Ascending aorta (tissue), 2 donors: ENCODE results near the gene STK40. TPM values are rescaled to one million over a fixed set of nuclear protein-coding genes. Genes with fewer than 3 reads are reported as not detected.

Experiments
- DNase-seq, 2 donors: peaks; one replicate each; pipeline ENCODE4 v3.0.0-alpha.2; 2019; ENCODE audit warnings: low spot score in 2 of 2
- H3K27ac ChIP-seq, 2 donors: fragments of 200-600 bp; sonication (generic); one replicate each; pipeline ENCODE4 v1.5.1; 2016 to 2017; ENCODE audit warnings: mild to moderate bottlenecking in 1 of 2
- H3K27me3 ChIP-seq: fragments of 200-600 bp; sonication (generic); one replicate; pipeline ENCODE4 v1.5.1; 2017
- H3K36me3 ChIP-seq, 2 donors: fragments of 200-600 bp; sonication (generic); one replicate each; pipeline ENCODE4 v1.5.1; 2016
- H3K4me1 ChIP-seq, 2 donors: fragments of 200-600 bp; sonication (generic); one replicate each; pipeline ENCODE4 v1.5.1; 2016 to 2017; ENCODE audit warnings: mild to moderate bottlenecking in 1 of 2
- H3K4me3 ChIP-seq, 2 donors: fragments of 200-600 bp; sonication (generic); one replicate each; pipeline ENCODE4 v1.5.1; 2016 to 2017; ENCODE audit warnings: mild to moderate bottlenecking in 1 of 2
- H3K9me3 ChIP-seq, 2 donors: fragments of 200-600 bp; sonication (generic); one replicate each; pipeline ENCODE4 v1.5.1; 2016
- CTCF ChIP-seq, 3 experiments: fragments of 200-600 bp in 2 of 3; fragments of 450-650 bp in 1 of 3; sonication (generic) in 2 of 3; IDR thresholded peaks; one replicate each; pipeline ENCODE4 v1.5.1; 2016 to 2019; ENCODE audit warnings: antibody characterized with exemption in 3 of 3, mild to moderate bottlenecking in 1 of 3, moderate library complexity in 1 of 3
- intact Hi-C: fragments of 100-400 bp; cut with DNase I; formaldehyde crosslinking; loops from one replicate; pipeline ENCODE4 v1.15.1; 2023
- total RNA-seq: library from RNA; depleted of rRNA; stranded (reverse); fragments of >200 nt; gene quantifications from one replicate; pipeline ENCODE4 v1.1.0, GENCODE V29; 2016

The STK40 gene
- total RNA-seq, 1 donor from 2014 or later: 77.0 TPM

- Histone ChIP-seq H3K4me3 (no peak overlapping the region), H3K27ac (no peak overlapping the region), H3K27me3 (no peaks in the 10 kb centered on the region), H3K9me3 (no peaks in the 10 kb centered on the region), H3K4me1 (no peaks in the 10 kb centered on the region), H3K36me3 (peaks cover 0 to 4% of the 10 kb centered on the region in 2 donors)
- no peak for TF ChIP-seq CTCF (IDR thresholded peaks at IDR 0.05)
- no peak for DNase-seq
- intact Hi-C loops: no loop called here
Observed at GRCh38 chr1:36415661-36416326, 30.1 kb upstream of the STK40 start.

- H3K27ac ChIP-seq: no peak overlapping the region
- H3K36me3 ChIP-seq: peaks cover 0 to 4% of the 10 kb centered on the region in 2 donors
- DNase-seq: no peak
- no peaks in the 10 kb centered on the region for H3K4me1 ChIP-seq
- H3K4me3 ChIP-seq: no peak overlapping the region
- intact Hi-C loops: no loop called here
- TF ChIP-seq CTCF (IDR thresholded peaks at IDR 0.05): no peak
- no peaks in the 10 kb centered on the region for H3K9me3 ChIP-seq
- H3K27me3 ChIP-seq: no peaks in the 10 kb centered on the region
Observed at GRCh38 chr1:36414384-36414783, 28.7 kb upstream of the STK40 start.

- H3K36me3 ChIP-seq: no peaks in the 10 kb centered on the region
- H3K27ac ChIP-seq: no peak overlapping the region
- DNase-seq: no peak
- no peaks in the 10 kb centered on the region for H3K9me3 ChIP-seq
- no peak for TF ChIP-seq CTCF (IDR thresholded peaks at IDR 0.05)
- no peaks in the 10 kb centered on the region for H3K4me1 ChIP-seq
- no peaks in the 10 kb centered on the region for H3K27me3 ChIP-seq
- H3K4me3 ChIP-seq: no peak overlapping the region
- intact Hi-C loops: no loop called here
Observed at GRCh38 chr1:36411674-36412648, 26.2 kb upstream of the STK40 start.

GRCh38 chr1:36408479-36408878, 22.8 kb upstream of the STK40 start:
- H3K27ac ChIP-seq: no peak overlapping the region

GRCh38 chr1:36406440-36406839, 20.7 kb upstream of the STK40 start:
- intact Hi-C loops: no loop called here
- no peaks in the 10 kb centered on the region for H3K36me3 ChIP-seq
- no peak overlapping the region for H3K4me3 ChIP-seq
- DNase-seq: no peak
- H3K9me3 ChIP-seq: no peaks in the 10 kb centered on the region
- no peaks in the 10 kb centered on the region for H3K4me1 ChIP-seq
- TF ChIP-seq CTCF (IDR thresholded peaks at IDR 0.05): no peak
- H3K27ac ChIP-seq: no peak overlapping the region
- H3K27me3 ChIP-seq: no peaks in the 10 kb centered on the region

More at GRCh38 chr1:36408479-36408878, 22.8 kb upstream of the STK40 start:
- intact Hi-C loops: no loop called here
- DNase-seq: no peak
- no peaks in the 10 kb centered on the region for H3K9me3 ChIP-seq
- no peak for TF ChIP-seq CTCF (IDR thresholded peaks at IDR 0.05)
- no peaks in the 10 kb centered on the region for H3K27me3 ChIP-seq
- no peaks in the 10 kb centered on the region for H3K4me1 ChIP-seq
- no peaks in the 10 kb centered on the region for H3K36me3 ChIP-seq
- H3K4me3 ChIP-seq: no peak overlapping the region
